K562 (cell line): ENCODE results near the gene PRKCB. TPM values are rescaled to one million over a fixed set of nuclear protein-coding genes. Genes with fewer than 3 reads are reported as not detected.

Experiments used
- CBFA2T3 ChIP-seq: fragments of 450-650 bp; IDR thresholded peaks from 2 replicates; pipeline ENCODE4 v1.6.1; 2017
- KLF16 ChIP-seq: IDR thresholded peaks from 2 replicates; pipeline ENCODE4 v1.6.1; 2016; ENCODE audit warnings: antibody characterized with exemption
- LARP7 ChIP-seq: fragments of 450-650 bp; IDR thresholded peaks from 2 replicates; pipeline ENCODE4 v1.6.1; 2016
- PHF20 ChIP-seq: fragments of 450-650 bp; IDR thresholded peaks from 2 replicates; pipeline ENCODE4 v1.6.1; 2018; ENCODE audit not compliant: partially characterized antibody
- PHF8 ChIP-seq: fragments of 200-600 bp; sonication (generic); IDR thresholded peaks from 2 replicates; pipeline ENCODE4 v1.6.1; 2012; ENCODE audit warnings: mixed run types, mild to moderate bottlenecking, inconsistent platforms, low read length, moderate library complexity, borderline replicate concordance
- SMARCA5 ChIP-seq: fragments of 450-650 bp; IDR thresholded peaks from 2 replicates; pipeline ENCODE4 v1.6.1; 2016
- SREBF1 ChIP-seq: fragments of 150-350 bp; IDR thresholded peaks from 2 replicates; pipeline ENCODE4 v1.6.1; 2014; ENCODE audit warnings: antibody characterized with exemption, low read depth, low read length, borderline replicate concordance
- ZNF146 ChIP-seq: IDR thresholded peaks from one replicate; pipeline ENCODE4 v1.6.1; 2018; ENCODE audit warnings: missing compliant biosample characterization; ENCODE audit not compliant: unreplicated experiment
- ZNF79 ChIP-seq: fragments of 250-450 bp; sonication (Bioruptor Pico); IDR thresholded peaks from 2 replicates; pipeline ENCODE4 v1.4.0; 2020; ENCODE audit warnings: low read depth, mild to moderate bottlenecking, moderate library complexity
- polyA plus RNA-seq, 8 experiments: library from polyadenylated mRNA; depleted of rRNA in 4 of 8; stranded (reverse) in 5 of 8; unstranded in 3 of 8; fragments of >200 nt; fragmentation: Nextera tagmentation in 2 of 8; fragmentation: Illumina TruSeq in 1 of 8; extraction: Ambion mirVana in 2 of 8; extraction: Trizol in 1 of 8; gene quantifications; 2 replicates each; pipeline versions ENCODE4 v1.2.1 to v1.2.3, GENCODE V29; 2011 to 2014; ENCODE audit warnings: inconsistent platforms in 1 of 8, missing spikeins in 1 of 8
- total RNA-seq, 7 experiments: library from RNA; depleted of rRNA in 6 of 7; stranded (reverse); fragments of >200 nt in 6 of 7; fragmentation: Illumina TruSeq in 2 of 7; extraction: Trizol in 2 of 7; gene quantifications; 2 replicates each; pipeline versions ENCODE4 v1.2.1 to v1.2.3, GENCODE V29; 2011 to 2021; ENCODE audit warnings: low replicate concordance in 1 of 7
- TF ChIP-seq, protein P1 (sequence below): fragments of 250-450 bp; sonication (Bioruptor Pico); IDR thresholded peaks from 2 replicates; pipeline ENCODE4 v1.8.0; 2021; ENCODE audit warnings: moderate library complexity, mild to moderate bottlenecking, inconsistent platforms
- TF ChIP-seq, protein P2 (sequence below): fragments of 450-650 bp; IDR thresholded peaks from 2 replicates; pipeline ENCODE4 v1.6.1; 2016; ENCODE audit warnings: mild to moderate bottlenecking, moderate library complexity
- TF ChIP-seq, protein P3 (sequence below): fragments of 200-400 bp; formaldehyde crosslinking; IDR thresholded peaks from 2 replicates; pipeline ENCODE4 v1.6.1; 2017; ENCODE audit warnings: mild to moderate bottlenecking, low read depth, low read length, moderate library complexity

Gene PRKCB
- total and polyA plus RNA-seq, 9 of the 15 experiments (the other 6 are each of a cell fraction or from before 2014, with no cell fraction given) = 49.9 to 276 (median 148) TPM

DNA sequence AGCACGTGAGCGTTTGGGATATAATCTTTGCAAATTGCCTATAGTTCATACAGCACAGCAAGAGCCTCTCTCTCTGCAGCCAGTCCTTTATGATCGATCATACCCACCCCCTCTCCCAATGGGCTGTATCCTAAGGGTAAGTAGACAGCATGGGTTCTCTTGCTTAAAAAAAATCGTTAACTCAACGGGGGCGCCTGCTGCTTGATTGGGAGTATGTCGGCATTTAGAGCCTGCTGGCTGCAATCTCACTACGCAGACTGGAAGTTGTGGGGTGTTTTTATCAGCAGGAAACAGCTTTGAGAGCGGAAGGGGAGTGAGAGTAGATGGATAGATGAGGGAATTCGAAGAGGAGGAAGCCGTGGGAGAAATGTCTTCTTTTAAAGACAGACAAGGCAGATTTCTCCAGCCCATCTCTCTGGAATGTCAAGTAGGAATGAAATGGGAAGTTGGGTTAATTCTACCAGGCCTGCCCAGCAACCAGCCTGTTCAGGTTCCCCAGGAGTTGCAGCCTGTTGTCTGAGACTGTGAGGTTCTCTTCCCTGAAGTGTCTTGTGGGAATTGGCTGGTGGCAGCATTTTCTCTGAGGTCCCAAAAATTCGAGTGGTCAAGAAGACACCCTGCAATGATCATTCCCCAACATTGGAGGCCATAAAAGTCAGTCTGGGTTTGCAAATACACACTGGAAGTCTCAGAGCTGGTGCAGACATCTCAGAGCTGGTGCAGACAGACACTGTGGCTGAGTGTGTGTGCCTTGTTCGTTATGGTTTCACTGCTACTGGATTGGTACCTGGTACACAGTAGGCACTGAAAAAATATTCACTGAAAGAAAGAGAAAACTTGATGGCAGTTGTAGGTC is 65.6 kb downstream of the PRKCB start (continued):
- TF ChIP-seq ZNF146 (CRISPR knock-in tag) = no peak
- peak; percentile 99 for TF ChIP-seq CBFA2T3
- TF ChIP-seq LARP7 = 0 out of 2 replicates have a peak, but pooled peaks have one; percentile 42
- TF ChIP-seq, protein P1, sequence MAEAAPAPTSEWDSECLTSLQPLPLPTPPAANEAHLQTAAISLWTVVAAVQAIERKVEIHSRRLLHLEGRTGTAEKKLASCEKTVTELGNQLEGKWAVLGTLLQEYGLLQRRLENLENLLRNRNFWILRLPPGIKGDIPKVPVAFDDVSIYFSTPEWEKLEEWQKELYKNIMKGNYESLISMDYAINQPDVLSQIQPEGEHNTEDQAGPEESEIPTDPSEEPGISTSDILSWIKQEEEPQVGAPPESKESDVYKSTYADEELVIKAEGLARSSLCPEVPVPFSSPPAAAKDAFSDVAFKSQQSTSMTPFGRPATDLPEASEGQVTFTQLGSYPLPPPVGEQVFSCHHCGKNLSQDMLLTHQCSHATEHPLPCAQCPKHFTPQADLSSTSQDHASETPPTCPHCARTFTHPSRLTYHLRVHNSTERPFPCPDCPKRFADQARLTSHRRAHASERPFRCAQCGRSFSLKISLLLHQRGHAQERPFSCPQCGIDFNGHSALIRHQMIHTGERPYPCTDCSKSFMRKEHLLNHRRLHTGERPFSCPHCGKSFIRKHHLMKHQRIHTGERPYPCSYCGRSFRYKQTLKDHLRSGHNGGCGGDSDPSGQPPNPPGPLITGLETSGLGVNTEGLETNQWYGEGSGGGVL (CRISPR knock-in tag) = no peak
- TF ChIP-seq, protein P2, sequence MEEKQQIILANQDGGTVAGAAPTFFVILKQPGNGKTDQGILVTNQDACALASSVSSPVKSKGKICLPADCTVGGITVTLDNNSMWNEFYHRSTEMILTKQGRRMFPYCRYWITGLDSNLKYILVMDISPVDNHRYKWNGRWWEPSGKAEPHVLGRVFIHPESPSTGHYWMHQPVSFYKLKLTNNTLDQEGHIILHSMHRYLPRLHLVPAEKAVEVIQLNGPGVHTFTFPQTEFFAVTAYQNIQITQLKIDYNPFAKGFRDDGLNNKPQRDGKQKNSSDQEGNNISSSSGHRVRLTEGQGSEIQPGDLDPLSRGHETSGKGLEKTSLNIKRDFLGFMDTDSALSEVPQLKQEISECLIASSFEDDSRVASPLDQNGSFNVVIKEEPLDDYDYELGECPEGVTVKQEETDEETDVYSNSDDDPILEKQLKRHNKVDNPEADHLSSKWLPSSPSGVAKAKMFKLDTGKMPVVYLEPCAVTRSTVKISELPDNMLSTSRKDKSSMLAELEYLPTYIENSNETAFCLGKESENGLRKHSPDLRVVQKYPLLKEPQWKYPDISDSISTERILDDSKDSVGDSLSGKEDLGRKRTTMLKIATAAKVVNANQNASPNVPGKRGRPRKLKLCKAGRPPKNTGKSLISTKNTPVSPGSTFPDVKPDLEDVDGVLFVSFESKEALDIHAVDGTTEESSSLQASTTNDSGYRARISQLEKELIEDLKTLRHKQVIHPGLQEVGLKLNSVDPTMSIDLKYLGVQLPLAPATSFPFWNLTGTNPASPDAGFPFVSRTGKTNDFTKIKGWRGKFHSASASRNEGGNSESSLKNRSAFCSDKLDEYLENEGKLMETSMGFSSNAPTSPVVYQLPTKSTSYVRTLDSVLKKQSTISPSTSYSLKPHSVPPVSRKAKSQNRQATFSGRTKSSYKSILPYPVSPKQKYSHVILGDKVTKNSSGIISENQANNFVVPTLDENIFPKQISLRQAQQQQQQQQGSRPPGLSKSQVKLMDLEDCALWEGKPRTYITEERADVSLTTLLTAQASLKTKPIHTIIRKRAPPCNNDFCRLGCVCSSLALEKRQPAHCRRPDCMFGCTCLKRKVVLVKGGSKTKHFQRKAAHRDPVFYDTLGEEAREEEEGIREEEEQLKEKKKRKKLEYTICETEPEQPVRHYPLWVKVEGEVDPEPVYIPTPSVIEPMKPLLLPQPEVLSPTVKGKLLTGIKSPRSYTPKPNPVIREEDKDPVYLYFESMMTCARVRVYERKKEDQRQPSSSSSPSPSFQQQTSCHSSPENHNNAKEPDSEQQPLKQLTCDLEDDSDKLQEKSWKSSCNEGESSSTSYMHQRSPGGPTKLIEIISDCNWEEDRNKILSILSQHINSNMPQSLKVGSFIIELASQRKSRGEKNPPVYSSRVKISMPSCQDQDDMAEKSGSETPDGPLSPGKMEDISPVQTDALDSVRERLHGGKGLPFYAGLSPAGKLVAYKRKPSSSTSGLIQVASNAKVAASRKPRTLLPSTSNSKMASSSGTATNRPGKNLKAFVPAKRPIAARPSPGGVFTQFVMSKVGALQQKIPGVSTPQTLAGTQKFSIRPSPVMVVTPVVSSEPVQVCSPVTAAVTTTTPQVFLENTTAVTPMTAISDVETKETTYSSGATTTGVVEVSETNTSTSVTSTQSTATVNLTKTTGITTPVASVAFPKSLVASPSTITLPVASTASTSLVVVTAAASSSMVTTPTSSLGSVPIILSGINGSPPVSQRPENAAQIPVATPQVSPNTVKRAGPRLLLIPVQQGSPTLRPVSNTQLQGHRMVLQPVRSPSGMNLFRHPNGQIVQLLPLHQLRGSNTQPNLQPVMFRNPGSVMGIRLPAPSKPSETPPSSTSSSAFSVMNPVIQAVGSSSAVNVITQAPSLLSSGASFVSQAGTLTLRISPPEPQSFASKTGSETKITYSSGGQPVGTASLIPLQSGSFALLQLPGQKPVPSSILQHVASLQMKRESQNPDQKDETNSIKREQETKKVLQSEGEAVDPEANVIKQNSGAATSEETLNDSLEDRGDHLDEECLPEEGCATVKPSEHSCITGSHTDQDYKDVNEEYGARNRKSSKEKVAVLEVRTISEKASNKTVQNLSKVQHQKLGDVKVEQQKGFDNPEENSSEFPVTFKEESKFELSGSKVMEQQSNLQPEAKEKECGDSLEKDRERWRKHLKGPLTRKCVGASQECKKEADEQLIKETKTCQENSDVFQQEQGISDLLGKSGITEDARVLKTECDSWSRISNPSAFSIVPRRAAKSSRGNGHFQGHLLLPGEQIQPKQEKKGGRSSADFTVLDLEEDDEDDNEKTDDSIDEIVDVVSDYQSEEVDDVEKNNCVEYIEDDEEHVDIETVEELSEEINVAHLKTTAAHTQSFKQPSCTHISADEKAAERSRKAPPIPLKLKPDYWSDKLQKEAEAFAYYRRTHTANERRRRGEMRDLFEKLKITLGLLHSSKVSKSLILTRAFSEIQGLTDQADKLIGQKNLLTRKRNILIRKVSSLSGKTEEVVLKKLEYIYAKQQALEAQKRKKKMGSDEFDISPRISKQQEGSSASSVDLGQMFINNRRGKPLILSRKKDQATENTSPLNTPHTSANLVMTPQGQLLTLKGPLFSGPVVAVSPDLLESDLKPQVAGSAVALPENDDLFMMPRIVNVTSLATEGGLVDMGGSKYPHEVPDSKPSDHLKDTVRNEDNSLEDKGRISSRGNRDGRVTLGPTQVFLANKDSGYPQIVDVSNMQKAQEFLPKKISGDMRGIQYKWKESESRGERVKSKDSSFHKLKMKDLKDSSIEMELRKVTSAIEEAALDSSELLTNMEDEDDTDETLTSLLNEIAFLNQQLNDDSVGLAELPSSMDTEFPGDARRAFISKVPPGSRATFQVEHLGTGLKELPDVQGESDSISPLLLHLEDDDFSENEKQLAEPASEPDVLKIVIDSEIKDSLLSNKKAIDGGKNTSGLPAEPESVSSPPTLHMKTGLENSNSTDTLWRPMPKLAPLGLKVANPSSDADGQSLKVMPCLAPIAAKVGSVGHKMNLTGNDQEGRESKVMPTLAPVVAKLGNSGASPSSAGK = 0 out of 2 replicates have a peak, but pooled peaks have one; percentile 12
- TF ChIP-seq ZNF79 = no peak
- peak; percentile 95 for TF ChIP-seq KLF16
- TF ChIP-seq, protein P3, sequence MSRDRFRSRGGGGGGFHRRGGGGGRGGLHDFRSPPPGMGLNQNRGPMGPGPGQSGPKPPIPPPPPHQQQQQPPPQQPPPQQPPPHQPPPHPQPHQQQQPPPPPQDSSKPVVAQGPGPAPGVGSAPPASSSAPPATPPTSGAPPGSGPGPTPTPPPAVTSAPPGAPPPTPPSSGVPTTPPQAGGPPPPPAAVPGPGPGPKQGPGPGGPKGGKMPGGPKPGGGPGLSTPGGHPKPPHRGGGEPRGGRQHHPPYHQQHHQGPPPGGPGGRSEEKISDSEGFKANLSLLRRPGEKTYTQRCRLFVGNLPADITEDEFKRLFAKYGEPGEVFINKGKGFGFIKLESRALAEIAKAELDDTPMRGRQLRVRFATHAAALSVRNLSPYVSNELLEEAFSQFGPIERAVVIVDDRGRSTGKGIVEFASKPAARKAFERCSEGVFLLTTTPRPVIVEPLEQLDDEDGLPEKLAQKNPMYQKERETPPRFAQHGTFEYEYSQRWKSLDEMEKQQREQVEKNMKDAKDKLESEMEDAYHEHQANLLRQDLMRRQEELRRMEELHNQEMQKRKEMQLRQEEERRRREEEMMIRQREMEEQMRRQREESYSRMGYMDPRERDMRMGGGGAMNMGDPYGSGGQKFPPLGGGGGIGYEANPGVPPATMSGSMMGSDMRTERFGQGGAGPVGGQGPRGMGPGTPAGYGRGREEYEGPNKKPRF = no peak
- peak; percentile 14; the same call in 1 of the 2 replicates for TF ChIP-seq PHF8
- TF ChIP-seq SMARCA5 = no peak
- peak; percentile 61; the same call in 1 of the 2 replicates for TF ChIP-seq SREBF1
- TF ChIP-seq PHF20 = no peak
